GM19043 (cell line): ENCODE measurements around the gene GAS2L2.
"Not testable (repeated sequence)": the region's sequence is repeated elsewhere in the genome, so short reads cannot be mapped to it uniquely, and the experiment has no call there.

Experiments
- ATAC-seq: cut with Tn5 transposase; IDR thresholded peaks from one replicate; pipeline ENCODE4 v1.9.1; 2021; ENCODE audit warnings: low read depth; ENCODE audit not compliant: unreplicated experiment

GAS2L2 gene

DNA sequence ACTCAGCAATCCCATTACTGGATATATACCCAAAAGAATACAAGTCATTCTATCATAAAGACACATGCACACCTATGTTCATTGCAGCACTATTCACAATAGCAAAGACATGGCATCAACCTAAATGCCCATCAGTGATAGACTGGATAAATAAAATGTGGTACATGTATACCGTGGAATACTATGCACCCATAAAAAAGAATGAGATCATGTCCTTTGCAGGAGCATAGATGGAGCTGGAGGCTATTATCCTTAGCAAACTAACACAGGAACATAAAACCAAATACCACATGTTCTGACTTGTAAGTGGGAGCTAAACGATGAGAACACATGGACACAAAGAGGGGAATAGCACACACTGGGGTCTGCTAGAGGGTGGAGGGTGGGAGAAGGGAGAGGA, 49.7 kb downstream of the GAS2L2 start:
- not testable (repeated sequence) for ATAC-seq

DNA sequence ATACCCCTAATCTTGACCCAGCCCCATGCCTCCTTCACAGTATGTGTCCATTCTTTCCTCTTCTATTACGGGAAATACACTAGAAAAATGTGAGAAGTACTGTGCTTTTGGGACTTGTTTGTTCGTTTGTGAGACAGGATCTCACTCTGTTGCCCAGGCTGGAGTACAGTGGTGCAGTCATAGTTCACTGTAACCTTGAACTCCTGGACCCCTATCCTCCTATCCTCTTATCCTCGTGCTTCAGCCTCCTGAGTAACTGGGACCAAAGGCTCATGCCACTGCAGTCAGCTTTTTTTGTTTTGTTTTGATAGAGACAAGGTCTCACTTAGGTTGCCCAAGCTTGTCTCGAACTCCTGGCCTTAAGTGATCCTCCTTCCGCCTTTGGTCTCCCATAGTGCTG, 51.5 kb downstream of the GAS2L2 start:
- ATAC-seq, result no peak

DNA sequence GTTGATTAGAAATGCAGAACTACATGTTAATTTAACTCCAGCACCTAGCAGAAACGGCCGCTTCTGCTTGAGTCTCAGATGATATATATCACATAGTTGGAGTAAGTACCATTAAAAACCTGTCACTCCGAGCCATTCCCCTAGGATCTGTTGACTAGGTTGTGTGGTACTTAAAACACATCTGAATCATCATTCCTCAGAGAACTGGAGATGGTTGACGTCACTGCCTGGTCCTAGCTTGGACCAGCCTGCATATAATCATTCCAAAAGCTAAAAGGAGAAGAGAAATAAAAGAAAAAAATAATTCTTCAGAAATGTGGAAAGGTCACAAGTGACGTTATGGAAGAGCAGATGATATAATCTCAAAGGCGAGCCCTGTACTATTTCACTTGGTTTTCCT, 52.9 kb downstream of the GAS2L2 start:
- no peak for ATAC-seq

DNA sequence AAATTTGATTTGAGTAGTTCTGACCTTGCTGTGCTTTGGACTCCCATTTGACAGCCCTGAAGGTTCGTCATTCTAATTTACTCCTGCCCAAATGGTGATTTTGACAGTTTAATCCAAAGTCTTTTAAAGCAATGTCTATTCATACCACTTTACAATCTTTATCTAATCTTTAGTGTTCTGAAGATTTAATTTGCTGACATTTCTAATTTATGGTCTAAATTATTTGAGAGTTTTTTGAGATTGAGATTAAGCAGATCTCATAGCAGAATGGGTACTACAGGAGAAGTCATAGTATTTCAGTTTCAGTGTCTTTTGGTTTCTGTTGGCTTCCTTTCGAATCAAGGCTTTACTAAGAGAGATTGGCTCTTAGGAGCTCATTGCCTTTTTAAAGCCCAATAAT, 54.2 kb downstream of the GAS2L2 start:
- no peak for ATAC-seq

DNA sequence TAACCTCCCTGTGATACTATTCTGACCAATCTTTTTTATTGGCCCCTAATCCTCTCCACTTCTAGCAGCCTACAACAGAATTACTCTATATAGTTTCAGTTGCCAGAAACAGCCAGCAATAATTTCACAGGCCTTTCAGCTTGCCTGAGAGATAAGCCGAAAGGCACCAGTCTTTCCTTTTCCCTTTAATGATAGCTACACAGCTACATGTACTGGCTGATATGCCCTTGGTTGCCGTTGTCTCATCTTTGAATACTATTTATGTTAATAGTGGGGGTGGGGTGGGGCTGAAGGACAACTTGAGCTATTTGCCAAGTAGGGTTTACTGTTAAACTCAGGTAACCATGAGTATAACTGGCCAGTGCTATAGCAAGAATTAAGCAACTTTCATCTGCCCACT, 57.4 kb downstream of the GAS2L2 start:
- ATAC-seq, result no peak

DNA sequence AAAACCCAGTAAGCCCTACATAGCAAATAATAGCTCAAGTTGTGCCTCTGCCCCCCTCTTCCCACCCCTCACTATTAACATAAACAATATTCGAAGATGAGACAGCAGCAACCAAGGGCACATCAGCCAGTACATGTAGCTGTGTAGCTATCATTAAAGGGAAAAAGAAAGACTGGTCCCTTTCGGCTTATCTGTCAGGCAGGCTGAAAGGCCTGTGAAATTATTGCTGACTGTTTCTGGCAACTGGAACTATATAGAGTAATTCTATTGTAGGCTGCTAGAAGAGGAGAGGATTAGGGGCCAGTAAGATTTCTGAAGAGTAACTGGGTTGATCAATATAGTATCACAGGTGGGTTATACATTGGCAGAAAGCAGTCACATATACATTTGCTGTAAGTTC, 58.1 kb downstream of the GAS2L2 start:
- ATAC-seq, result no peak
